Mesendoderm (in vitro differentiated cells): Measurements from ENCODE around the gene TOP3A.
"Not testable (repeated sequence)": the region's sequence is repeated elsewhere in the genome, so short reads cannot be mapped to it uniquely, and the experiment has no call there.

ENCODE experiments used
- DNase-seq: peaks from one replicate; pipeline ENCODE4 v3.0.0; 2013
- H2AK5ac ChIP-seq: 2 replicates; pipeline ENCODE4 v1.6.1; 2013; ENCODE audit warnings: low read length, inconsistent platforms
- H2BK120ac ChIP-seq: 2 replicates; pipeline ENCODE4 v1.6.1; 2013; ENCODE audit warnings: low read depth, mild to moderate bottlenecking, low read length, moderate library complexity, mixed read lengths
- H2BK15ac ChIP-seq: replicated peaks from 2 replicates; pipeline ENCODE4 v1.6.1; 2013; ENCODE audit warnings: low read depth, mild to moderate bottlenecking, moderate library complexity
- H2BK5ac ChIP-seq: 2 replicates; pipeline ENCODE4 v1.6.1; 2013; ENCODE audit warnings: low read length, inconsistent platforms
- H3K18ac ChIP-seq: 2 replicates; pipeline ENCODE4 v1.6.1; 2013; ENCODE audit warnings: mild to moderate bottlenecking, low read length, mixed read lengths
- H3K23ac ChIP-seq: one replicate; pipeline ENCODE4 v1.6.1; 2013; ENCODE audit warnings: low read length
- H3K27ac ChIP-seq: 2 replicates; pipeline ENCODE4 v1.5.1; 2013; ENCODE audit warnings: low read depth, mild to moderate bottlenecking, inconsistent platforms, low read length, moderate library complexity
- H3K27me3 ChIP-seq: 2 replicates; pipeline ENCODE4 v1.6.1; 2013; ENCODE audit warnings: low read length, control low read depth, mild to moderate bottlenecking, inconsistent platforms; ENCODE audit not compliant: insufficient read depth, poor library complexity
- H3K36me3 ChIP-seq: 2 replicates; pipeline ENCODE4 v1.6.1; 2013; ENCODE audit warnings: low read length, inconsistent platforms; ENCODE audit not compliant: control insufficient read depth, insufficient read depth
- H3K4ac ChIP-seq: one replicate; pipeline ENCODE4 v1.6.1; 2013; ENCODE audit warnings: low read depth, mild to moderate bottlenecking, low read length, moderate library complexity
- H3K4me1 ChIP-seq: 2 replicates; pipeline ENCODE4 v1.6.1; 2013; ENCODE audit warnings: low read depth, low read length, inconsistent platforms; ENCODE audit not compliant: control insufficient read depth
- H3K4me2 ChIP-seq: 2 replicates; pipeline ENCODE4 v1.6.1; 2013; ENCODE audit warnings: low read length
- H3K4me3 ChIP-seq: 2 replicates; pipeline ENCODE4 v1.5.1; 2013; ENCODE audit warnings: mild to moderate bottlenecking, low read length
- H3K56ac ChIP-seq: one replicate; pipeline ENCODE4 v1.6.1; 2013; ENCODE audit warnings: low read length
- H3K79me1 ChIP-seq: 2 replicates; pipeline ENCODE4 v1.6.1; 2013; ENCODE audit warnings: low read length, inconsistent platforms
- H3K79me2 ChIP-seq: 2 replicates; pipeline ENCODE4 v1.6.1; 2013; ENCODE audit warnings: mild to moderate bottlenecking, low read length; ENCODE audit not compliant: control insufficient read depth, insufficient read depth
- H3K9ac ChIP-seq: 2 replicates; pipeline ENCODE4 v1.6.1; 2013; ENCODE audit warnings: low read length, inconsistent platforms
- H4K5ac ChIP-seq: one replicate; pipeline ENCODE4 v1.6.1; 2013; ENCODE audit warnings: low read length
- H4K8ac ChIP-seq: one replicate; pipeline ENCODE4 v1.6.1; 2013; ENCODE audit warnings: low read depth, mild to moderate bottlenecking, control low read depth, low read length, moderate library complexity
- WGBS: extraction: QIAGEN DNeasy Blood & Tissue Kit; methylation state at CpG from one replicate; pipeline ENCODE4 v1.1.7; 2013; ENCODE audit warnings: low lambda C conversion rate, missing lambda C conversion rate; ENCODE audit not compliant: insufficient coverage; ENCODE audit errors: extremely low coverage; 5-methylcytosine and 5-hydroxymethylcytosine counted together

The TOP3A gene

DNA sequence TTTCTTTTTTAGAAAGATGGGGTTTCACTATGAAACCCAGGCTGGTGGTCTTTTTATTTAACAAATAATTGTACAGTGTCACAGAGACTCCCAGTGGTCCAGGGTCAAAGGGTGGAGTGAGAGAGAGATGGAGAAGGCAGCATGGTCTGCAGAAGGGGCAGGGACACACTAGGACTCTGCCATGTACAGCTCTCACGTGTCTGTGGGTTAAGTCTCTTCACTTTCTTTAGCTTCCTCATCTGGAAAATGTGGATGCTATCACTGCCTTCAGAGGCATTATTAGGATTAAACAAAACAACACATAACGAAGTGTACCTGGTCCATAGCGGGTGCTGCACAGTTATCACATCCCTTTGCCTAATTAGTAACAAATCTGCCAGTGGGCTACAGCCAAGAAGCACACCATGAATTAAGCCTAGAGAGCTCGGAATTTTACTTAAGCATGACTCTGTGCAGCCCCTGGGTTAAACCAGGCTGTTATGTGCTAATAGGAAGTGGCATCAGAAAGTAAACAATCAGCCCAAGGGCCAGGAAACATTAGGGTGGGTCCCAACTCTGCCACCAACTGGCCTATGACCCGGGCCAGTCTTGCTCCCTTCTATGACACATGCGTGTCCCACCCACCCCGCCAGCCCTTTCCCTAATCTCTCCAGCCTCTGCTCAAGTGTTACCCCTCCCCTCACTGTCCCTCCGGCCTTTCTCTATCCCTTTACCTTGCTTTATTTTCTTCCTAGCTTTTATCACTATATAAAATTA lies 13.9 kb downstream of the TOP3A start:
- Histone ChIP-seq H4K8ac (no peak overlapping the region), H3K79me1 (peaks cover 3% of the 10 kb centered on the region), H3K79me2 (no peaks in the 10 kb centered on the region), H3K56ac (no peak overlapping the region), H3K9ac (no peak overlapping the region), H3K4me3 (no peak overlapping the region), H3K27me3 (no peaks in the 10 kb centered on the region), H3K27ac (no peak overlapping the region), H3K23ac (no peak overlapping the region), H3K4me1 (no peaks in the 10 kb centered on the region), H3K36me3 (peaks cover 26% of the 10 kb centered on the region), H2AK5ac (no peak overlapping the region), H4K5ac (no peak overlapping the region), H3K4ac (no peak overlapping the region), H2BK5ac (no peak overlapping the region), H3K4me2 (no peak overlapping the region), H2BK15ac (no peak overlapping the region), H2BK120ac (no peak overlapping the region), H3K18ac (no peak overlapping the region)
- no peak for DNase-seq
- no CpG with 5 or more reads among the region's 8 CpGs for WGBS

- not testable (repeated sequence) for H3K4me2 ChIP-seq, H2BK15ac ChIP-seq, H3K79me2 ChIP-seq, H4K8ac ChIP-seq, DNase-seq, H3K4me1 ChIP-seq, H3K27me3 ChIP-seq, H3K56ac ChIP-seq, H3K79me1 ChIP-seq, H3K23ac ChIP-seq, H3K9ac ChIP-seq, H2AK5ac ChIP-seq, H2BK120ac ChIP-seq, H3K4me3 ChIP-seq, H2BK5ac ChIP-seq, H3K27ac ChIP-seq, H4K5ac ChIP-seq, H3K4ac ChIP-seq, H3K18ac ChIP-seq
- WGBS, result no CpG with 5 or more reads among the region's 30 CpGs
- peaks cover 26% of the 10 kb centered on the region for H3K36me3 ChIP-seq
These were observed 16.7 kb downstream of the TOP3A start for GRCh38 chr17:18298061-18298460.

DNA sequence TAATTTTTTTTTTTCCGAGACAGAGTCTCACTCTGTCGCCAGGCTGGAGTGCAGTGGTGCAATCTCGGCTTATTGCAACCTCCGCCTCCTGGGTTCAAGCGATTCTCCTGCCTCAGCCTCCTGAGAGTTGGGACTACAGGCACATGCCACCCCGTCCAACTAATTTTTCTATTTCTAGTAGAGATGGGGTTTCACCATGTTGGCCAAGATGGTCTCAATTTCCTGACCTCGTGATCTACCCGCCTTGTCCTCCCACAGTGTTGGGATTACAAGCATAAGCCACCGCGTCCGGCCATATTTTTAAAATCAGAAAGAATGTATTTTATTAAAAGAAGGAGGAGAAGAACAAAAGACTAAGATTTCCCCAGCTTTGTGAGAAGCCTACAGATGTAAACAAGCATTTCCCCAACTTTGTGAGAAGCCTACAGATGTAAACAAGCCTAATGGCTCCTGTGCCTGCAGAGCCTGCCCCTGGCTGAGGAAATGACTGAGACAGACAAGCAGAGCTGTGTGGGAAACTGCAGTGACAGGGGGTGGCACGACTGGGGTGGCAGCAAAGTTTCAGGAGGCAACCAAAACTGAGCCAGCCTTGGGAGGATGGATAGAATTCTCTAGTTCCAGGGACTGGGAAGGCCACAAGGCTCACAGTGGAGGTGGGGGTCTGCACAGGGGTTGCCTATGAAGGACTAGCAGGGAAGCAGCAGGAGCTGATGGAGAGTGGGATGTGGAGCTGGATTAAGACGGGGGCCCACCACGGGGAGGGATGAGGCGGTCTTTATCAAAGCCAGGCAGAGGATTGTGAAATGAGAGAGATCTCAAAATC lies 22.9 kb downstream of the TOP3A start:
- H3K56ac ChIP-seq, result no peak overlapping the region
- no CpG with 5 or more reads among the region's 15 CpGs for WGBS
- no peak overlapping the region for H3K18ac ChIP-seq
- H4K8ac ChIP-seq, result no peak overlapping the region
- H3K36me3 ChIP-seq, result peaks cover 37% of the 10 kb centered on the region
- no peak overlapping the region for H2BK15ac ChIP-seq
- no peak for DNase-seq
- H3K79me2 ChIP-seq, result no peaks in the 10 kb centered on the region
- H3K4me2 ChIP-seq, result no peak overlapping the region
- H3K4ac ChIP-seq, result no peak overlapping the region
- H2AK5ac ChIP-seq, result no peak overlapping the region
- H3K27ac ChIP-seq, result no peak overlapping the region
- H3K4me1 ChIP-seq, result no peaks in the 10 kb centered on the region
- H3K79me1 ChIP-seq, result no peaks in the 10 kb centered on the region
- H2BK120ac ChIP-seq, result no peak overlapping the region
- no peaks in the 10 kb centered on the region for H3K27me3 ChIP-seq
- no peak overlapping the region for H2BK5ac ChIP-seq
- no peak overlapping the region for H3K4me3 ChIP-seq
- no peak overlapping the region for H4K5ac ChIP-seq
- no peak overlapping the region for H3K9ac ChIP-seq
- no peak overlapping the region for H3K23ac ChIP-seq

DNA sequence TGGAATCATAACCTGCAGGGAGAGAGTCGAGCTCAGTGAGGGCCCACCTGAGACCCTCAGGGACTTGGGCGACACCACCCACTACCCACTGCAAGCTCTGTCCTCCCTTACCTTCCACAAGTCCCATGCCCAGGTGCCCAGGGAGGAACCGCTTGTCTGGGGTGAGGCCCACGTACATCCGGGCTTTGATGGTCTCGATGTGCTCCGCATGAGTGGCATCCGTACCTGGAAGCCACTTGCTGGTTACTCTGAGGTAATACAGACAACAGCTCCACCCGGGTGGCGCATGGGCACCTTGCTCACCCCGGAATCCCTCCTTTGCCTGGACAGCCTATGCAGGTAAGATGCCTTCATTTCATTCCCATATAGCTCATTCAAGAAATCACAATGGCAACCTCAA lies 29.5 kb downstream of the TOP3A start:
- H2AK5ac ChIP-seq, result no peak overlapping the region

GRCh38 chr17:18281788-18282187 lies 33.0 kb downstream of the TOP3A start:
- H2BK120ac ChIP-seq, result no peak overlapping the region
- no peak for DNase-seq
- peaks cover 32% of the 10 kb centered on the region for H3K36me3 ChIP-seq

More for the DNA sequence above, 29.5 kb downstream of the TOP3A start:
- H4K5ac ChIP-seq, result no peak overlapping the region
- DNase-seq, result no peak
- H3K79me1 ChIP-seq, result no peaks in the 10 kb centered on the region
- H4K8ac ChIP-seq, result no peak overlapping the region
- no CpG with 5 or more reads among the region's 11 CpGs for WGBS
- H3K79me2 ChIP-seq, result no peaks in the 10 kb centered on the region
- no peak overlapping the region for H2BK5ac ChIP-seq
- no peak overlapping the region for H3K4ac ChIP-seq
- H3K4me1 ChIP-seq, result no peaks in the 10 kb centered on the region
- no peak overlapping the region for H3K9ac ChIP-seq
- no peak overlapping the region for H3K4me2 ChIP-seq
- no peak overlapping the region for H3K23ac ChIP-seq
- no peak overlapping the region for H2BK120ac ChIP-seq
- H3K27ac ChIP-seq, result no peak overlapping the region
- H2BK15ac ChIP-seq, result no peak overlapping the region
- peaks cover 34% of the 10 kb centered on the region for H3K36me3 ChIP-seq
- H3K18ac ChIP-seq, result no peak overlapping the region
- no peak overlapping the region for H3K56ac ChIP-seq
- H3K4me3 ChIP-seq, result no peak overlapping the region
- H3K27me3 ChIP-seq, result no peaks in the 10 kb centered on the region

More at GRCh38 chr17:18281788-18282187, 33.0 kb downstream of the TOP3A start:
- Histone ChIP-seq H3K4me1 (no peaks in the 10 kb centered on the region), H3K79me1 (no peaks in the 10 kb centered on the region), H3K56ac (no peak overlapping the region), H3K9ac (no peak overlapping the region), H3K18ac (no peak overlapping the region), H2BK15ac (no peak overlapping the region), H2BK5ac (no peak overlapping the region), H4K5ac (no peak overlapping the region), H3K27ac (no peak overlapping the region), H3K4me3 (no peak overlapping the region), H3K27me3 (no peaks in the 10 kb centered on the region), H3K4me2 (no peak overlapping the region), H4K8ac (no peak overlapping the region), H2AK5ac (no peak overlapping the region), H3K79me2 (no peaks in the 10 kb centered on the region), H3K23ac (no peak overlapping the region), H3K4ac (no peak overlapping the region)
- WGBS, result no CpG with 5 or more reads among the region's 6 CpGs
